Uterus (tissue), 4 donors: ENCODE data around the gene NHS. TPM values are rescaled to one million over a fixed set of nuclear protein-coding genes. Genes with fewer than 3 reads are reported as not detected.

Source experiments
- DNase-seq, 2 donors: peaks; one replicate each; pipeline ENCODE4 v3.0.0-alpha.2; 2019 to 2020
- H3K27ac ChIP-seq, 2 donors: fragments of 200-600 bp; sonication (generic); 1 replicate in 1 of 2; 2 replicates in 1 of 2; pipeline ENCODE4 v1.5.1; 2016 to 2018
- H3K27me3 ChIP-seq, 2 donors: fragments of 200-600 bp; sonication (generic); one replicate each; pipeline ENCODE4 v1.5.1; 2018 to 2019; ENCODE audit warnings: control low read depth in 1 of 2
- H3K36me3 ChIP-seq, 2 donors: fragments of 200-600 bp; sonication (generic); one replicate each; pipeline ENCODE4 v1.5.1; 2019; ENCODE audit warnings: control low read depth in 1 of 2
- H3K4me1 ChIP-seq, 2 donors: fragments of 200-600 bp; sonication (generic); one replicate each; pipeline ENCODE4 v1.5.1; 2018 to 2019; ENCODE audit warnings: control low read depth in 1 of 2
- H3K4me3 ChIP-seq, 2 donors: fragments of 200-600 bp; sonication (generic); 1 replicate in 1 of 2; 2 replicates in 1 of 2; pipeline ENCODE4 v1.5.1; 2018 to 2019; ENCODE audit warnings: mild to moderate bottlenecking in 1 of 2
- H3K9me3 ChIP-seq, 2 donors: fragments of 200-600 bp; sonication (generic); one replicate each; pipeline ENCODE4 v1.5.1; 2019; ENCODE audit warnings: control low read depth in 1 of 2
- CTCF ChIP-seq, 4 experiments: fragments of 200-600 bp in 2 of 4; fragments of 450-650 bp in 2 of 4; sonication (generic) in 2 of 4; IDR thresholded peaks; one replicate each; pipeline ENCODE4 v1.5.1; 2016 to 2019; ENCODE audit warnings: antibody characterized with exemption in 4 of 4, mild to moderate bottlenecking in 2 of 4, moderate library complexity in 1 of 4
- POLR2A ChIP-seq, 2 donors: fragments of 450-650 bp; IDR thresholded peaks; one replicate each; pipeline ENCODE4 v1.6.1; 2016; ENCODE audit warnings: antibody characterized with exemption in 2 of 2, mild to moderate bottlenecking in 1 of 2, moderate library complexity in 1 of 2
- intact Hi-C: fragments of 100-400 bp; cut with DNase I; formaldehyde crosslinking; loops from one replicate; pipeline ENCODE4 v1.15.1; 2023; ENCODE audit warnings: low total_unique reads
- total RNA-seq, 4 donors: library from RNA; depleted of rRNA in 3 of 4; stranded (reverse); fragments of >200 nt in 3 of 4; gene quantifications; one replicate each; pipeline versions ENCODE4 v1.1.0 to v1.2.4, GENCODE V29; 2014 to 2023
- donor health status: DM: yes; HTN: yes; CAD: no.

NHS gene
- total RNA-seq, 4 donors from 2014 or later, result 3.5 to 14.3 (median 9.5) TPM

- intact Hi-C loops, result no loop called here
- no peak for TF ChIP-seq POLR2A (IDR thresholded peaks at IDR 0.05)
- TF ChIP-seq CTCF (IDR thresholded peaks at IDR 0.05), result no peak
- no peak overlapping the region for H3K4me3 ChIP-seq
Observed at GRCh38 chrX:17656556-17656955, 281.6 kb downstream of the NHS start.

DNA sequence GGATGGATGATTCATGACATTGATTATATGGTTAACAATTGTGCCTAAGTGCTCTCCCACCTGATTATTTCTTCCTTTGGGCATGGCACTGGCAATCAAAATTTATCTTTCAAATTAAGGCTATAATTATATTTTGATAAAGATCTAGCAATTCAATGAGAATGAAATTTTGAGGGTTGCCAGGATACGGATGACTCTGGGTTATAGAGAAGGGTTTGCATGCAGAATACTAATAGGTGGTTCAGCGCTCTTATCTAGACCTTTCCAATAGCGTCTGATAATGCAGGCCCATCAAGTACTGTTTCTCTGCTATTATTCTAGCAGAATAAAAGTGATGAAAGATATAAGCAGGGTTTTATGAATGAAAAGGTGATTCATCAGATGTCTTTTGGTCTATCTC lies 287.4 kb downstream of the NHS start:
- DNase-seq, result no peak
- no peaks in the 10 kb centered on the region for H3K36me3 ChIP-seq
- H3K9me3 ChIP-seq, result no peaks in the 10 kb centered on the region
- no peak overlapping the region for H3K27ac ChIP-seq
- H3K27me3 ChIP-seq, result no peaks in the 10 kb centered on the region
- H3K4me3 ChIP-seq, result no peak overlapping the region
- H3K4me1 ChIP-seq, result no peaks in the 10 kb centered on the region
- TF ChIP-seq CTCF (IDR thresholded peaks at IDR 0.05) (no peak), POLR2A (IDR thresholded peaks at IDR 0.05) (no peak)
- intact Hi-C loops, result no loop called here

More at GRCh38 chrX:17656556-17656955, 281.6 kb downstream of the NHS start:
- Histone ChIP-seq H3K27ac (no peak overlapping the region), H3K27me3 (no peaks in the 10 kb centered on the region), H3K36me3 (no peaks in the 10 kb centered on the region), H3K9me3 (no peaks in the 10 kb centered on the region), H3K4me1 (no peaks in the 10 kb centered on the region)
- DNase-seq, result no peak

DNA sequence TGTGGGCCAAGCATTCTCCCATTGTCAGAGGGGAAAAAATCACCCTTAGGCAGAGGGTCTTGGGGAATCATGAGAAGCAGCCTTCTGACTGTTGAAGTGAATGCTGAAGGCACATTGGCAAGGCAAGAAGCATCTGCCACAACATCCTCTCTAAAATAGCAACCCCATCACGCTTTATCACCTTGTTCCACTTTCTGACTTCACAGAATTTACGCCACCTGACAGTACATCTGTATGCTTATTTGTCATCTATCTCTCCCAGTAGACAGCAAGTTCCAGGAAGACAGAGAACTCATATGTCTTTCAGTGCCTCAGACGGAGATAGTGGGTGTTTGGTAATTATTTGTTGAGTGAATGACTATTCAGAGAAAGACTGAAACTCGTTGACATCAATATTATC lies 293.9 kb downstream of the NHS start:
- H3K27ac ChIP-seq, result no peak overlapping the region
- H3K36me3 ChIP-seq, result no peaks in the 10 kb centered on the region
- TF ChIP-seq CTCF (IDR thresholded peaks at IDR 0.05) (no peak), POLR2A (IDR thresholded peaks at IDR 0.05) (no peak)
- H3K4me1 ChIP-seq, result no peaks in the 10 kb centered on the region
- H3K9me3 ChIP-seq, result no peaks in the 10 kb centered on the region
- no peak overlapping the region for H3K4me3 ChIP-seq
- H3K27me3 ChIP-seq, result no peaks in the 10 kb centered on the region
- no peak for DNase-seq
- intact Hi-C loops, result no loop called here

DNA sequence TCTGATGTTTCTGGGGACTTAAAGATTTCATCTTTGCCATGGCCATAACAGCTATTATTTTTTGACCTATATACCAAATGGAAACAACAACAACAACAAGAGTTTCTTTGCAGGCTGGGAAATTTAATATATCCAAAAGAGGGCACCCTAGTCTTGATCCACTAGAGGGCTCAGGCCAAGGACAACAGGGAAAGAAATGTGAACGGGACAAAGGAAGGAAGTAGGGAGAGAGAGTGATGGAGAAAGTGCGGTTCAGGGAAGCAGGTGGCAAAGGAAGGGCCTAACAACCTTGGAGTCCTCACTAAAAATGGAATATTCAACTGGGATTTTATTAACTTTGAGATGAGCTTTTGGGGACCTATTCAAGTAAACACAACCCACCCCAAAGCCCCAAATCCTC lies 294.5 kb downstream of the NHS start:
- Histone ChIP-seq H3K27ac (no peak overlapping the region), H3K4me3 (no peak overlapping the region), H3K4me1 (no peaks in the 10 kb centered on the region), H3K27me3 (no peaks in the 10 kb centered on the region), H3K36me3 (no peaks in the 10 kb centered on the region), H3K9me3 (no peaks in the 10 kb centered on the region)
- no peak for DNase-seq
- TF ChIP-seq CTCF (IDR thresholded peaks at IDR 0.05) (no peak), POLR2A (IDR thresholded peaks at IDR 0.05) (no peak)
- intact Hi-C loops, result no loop called here

GRCh38 chrX:17669891-17670290 lies 294.9 kb downstream of the NHS start:
- no peak for DNase-seq
- Histone ChIP-seq H3K27ac (no peak overlapping the region), H3K4me1 (no peaks in the 10 kb centered on the region), H3K36me3 (no peaks in the 10 kb centered on the region), H3K27me3 (no peaks in the 10 kb centered on the region), H3K4me3 (no peak overlapping the region), H3K9me3 (no peaks in the 10 kb centered on the region)
- TF ChIP-seq CTCF (IDR thresholded peaks at IDR 0.05), result no peak
- TF ChIP-seq POLR2A (IDR thresholded peaks at IDR 0.05), result no peak
- intact Hi-C loops, result no loop called here
